ENCODE measurements around the gene MYL3.

GRCh38 chr3:46846624-46847542, 16.4 kb downstream of the MYL3 start:
- TF ChIP-seq CTCF (conservative IDR thresholded peaks at IDR 0.05; ENCODE audit: low read depth in 2 of 2) (no peak), EZH2 (IDR thresholded peaks at IDR 0.05; ENCODE audit: low read depth, unreplicated experiment) (no peak), REST (IDR thresholded peaks at IDR 0.05; ENCODE audit: unreplicated experiment) (no peak), POLR2AphosphoS5 (IDR thresholded peaks at IDR 0.05; ENCODE audit: low read depth) (no peak), JUNB (IDR thresholded peaks at IDR 0.05; ENCODE audit: unreplicated experiment) (no peak), EZH2phosphoT487 (IDR thresholded peaks at IDR 0.05; ENCODE audit: unreplicated experiment) (no peak), ETS1 (IDR thresholded peaks at IDR 0.05) (no peak), ZNF331 (CRISPR knock-in tag; IDR thresholded peaks at IDR 0.05; ENCODE audit: low read depth) (no peak), CREB1 (CRISPR knock-in tag; IDR thresholded peaks at IDR 0.05; ENCODE audit: low read depth) (no peak), STAT1 (IDR thresholded peaks at IDR 0.05; ENCODE audit: unreplicated experiment) (no peak), ZNF114 (CRISPR knock-in tag; IDR thresholded peaks at IDR 0.05) (no peak), ZNF462 (CRISPR knock-in tag; IDR thresholded peaks at IDR 0.05) (no peak)
